Suprapubic skin (tissue), 3 donors: ENCODE measurements around the gene CAD.

ENCODE experiments used
- CTCF ChIP-seq, 2 donors: fragments of 200-600 bp in 1 of 2; fragments of 450-650 bp in 1 of 2; sonication (generic) in 1 of 2; IDR thresholded peaks; one replicate each; pipeline ENCODE4 v1.5.1; 2016 to 2019; ENCODE audit warnings: antibody characterized with exemption in 2 of 2, mild to moderate bottlenecking in 1 of 2, moderate library complexity in 1 of 2
- POLR2A ChIP-seq, 2 donors: fragments of 450-650 bp; IDR thresholded peaks; one replicate each; pipeline ENCODE4 v1.6.1; 2017; ENCODE audit warnings: antibody characterized with exemption in 2 of 2, mild to moderate bottlenecking in 2 of 2, moderate library complexity in 2 of 2

- TF ChIP-seq CTCF (IDR thresholded peaks at IDR 0.05) (no peak), POLR2A (IDR thresholded peaks at IDR 0.05) (no peak)
Measured at GRCh38 chr2:27171351-27171848, 45.8 kb upstream of the CAD start.
